Mucosa of rectum (tissue), 2 donors: ENCODE data around the gene RTP2.

Source experiments
- H3K27ac ChIP-seq, 2 donors: one replicate each; pipeline ENCODE4 v1.7.0; 2013; ENCODE audit warnings: inconsistent platforms in 2 of 2, low read depth in 2 of 2, low read length in 2 of 2
- H3K27me3 ChIP-seq, 2 donors: one replicate each; pipeline ENCODE4 v1.7.0; 2013; ENCODE audit warnings: low read length in 2 of 2; ENCODE audit not compliant: control insufficient read depth in 2 of 2, insufficient read depth in 2 of 2
- H3K36me3 ChIP-seq, 2 donors: one replicate each; pipeline ENCODE4 v1.7.0; 2013; ENCODE audit warnings: low read length in 2 of 2; ENCODE audit not compliant: control insufficient read depth in 2 of 2, insufficient read depth in 2 of 2
- H3K4me1 ChIP-seq, 2 donors: one replicate each; pipeline ENCODE4 v1.7.0; 2013; ENCODE audit warnings: low read length in 2 of 2, mild to moderate bottlenecking in 1 of 2; ENCODE audit not compliant: control insufficient read depth in 2 of 2, insufficient read depth in 2 of 2
- H3K4me3 ChIP-seq, 2 donors: one replicate each; pipeline ENCODE4 v1.7.0; 2013; ENCODE audit warnings: low read length in 2 of 2
- H3K9ac ChIP-seq, 2 donors: one replicate each; pipeline ENCODE4 v1.7.0; 2013; ENCODE audit warnings: low read length in 2 of 2, low read depth in 1 of 2, mild to moderate bottlenecking in 1 of 2
- H3K9me3 ChIP-seq, 2 donors: one replicate each; pipeline ENCODE4 v1.7.0; 2013; ENCODE audit warnings: low read length in 2 of 2; ENCODE audit not compliant: control insufficient read depth in 2 of 2
- donor health status: healthy.
- donor health status: Normal muscosa, but diverticular disease.

RTP2 gene

DNA sequence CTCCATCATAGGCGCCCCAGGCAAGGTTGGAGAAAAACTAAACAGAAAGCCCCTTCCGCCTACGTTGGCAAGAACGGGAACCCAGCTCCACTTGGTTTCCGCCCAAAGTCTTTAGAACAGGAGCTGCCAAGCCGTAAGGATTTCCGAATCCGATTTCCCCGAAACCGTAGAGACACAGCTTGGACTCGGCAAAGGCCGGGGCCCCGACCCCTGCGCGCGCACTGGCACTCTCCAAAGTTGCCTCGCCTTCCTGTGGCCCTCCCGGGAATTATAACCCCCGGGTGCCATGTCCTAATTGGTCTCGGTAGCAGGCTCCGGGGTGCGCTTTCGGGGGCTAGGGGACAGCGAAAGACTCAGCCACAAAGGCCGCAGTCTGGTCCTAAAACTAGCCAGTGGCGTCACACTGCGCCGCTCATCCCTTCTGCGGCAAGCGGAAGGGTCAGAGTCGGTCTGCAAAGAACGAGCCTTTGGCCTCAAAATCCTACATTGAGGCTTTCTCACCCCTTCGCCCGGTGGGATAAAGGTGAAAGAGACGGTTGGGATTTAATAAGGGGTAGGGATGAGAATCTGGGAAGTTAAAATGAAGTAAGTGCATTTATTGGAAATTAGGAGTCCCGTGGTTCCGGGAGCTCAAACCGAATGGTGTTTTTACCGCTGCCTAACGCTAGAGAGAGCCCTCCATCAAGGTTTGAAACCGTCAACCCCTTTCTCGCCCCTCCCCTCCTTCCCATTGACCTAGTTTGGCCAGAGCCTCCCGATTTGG is 36.2 kb upstream of the RTP2 start:
- Histone ChIP-seq H3K36me3 (no peaks in the 10 kb centered on the region), H3K9ac (peak overlapping the region; percentile 85 to 89), H3K27ac (peak overlapping the region; percentile 80 to 91), H3K27me3 (no peaks in the 10 kb centered on the region), H3K9me3 (no peaks in the 10 kb centered on the region), H3K4me3 (peak overlapping the region; percentile 80 to 82), H3K4me1 (peaks cover 31 to 38% of the 10 kb centered on the region in 2 donors)

DNA sequence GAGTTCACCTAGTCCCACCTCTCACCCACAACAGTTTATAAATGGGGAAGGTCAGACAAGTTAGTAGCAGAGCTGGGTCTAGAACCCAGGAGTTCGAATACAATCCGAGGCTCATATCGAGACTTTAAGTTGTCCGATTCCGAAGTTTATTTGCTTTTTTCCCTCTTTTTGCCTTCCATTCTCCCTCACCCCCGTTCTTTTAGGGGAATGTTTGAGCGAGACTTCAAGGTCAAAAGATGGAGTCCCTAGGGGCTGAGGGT is 35.6 kb upstream of the RTP2 start:
- Histone ChIP-seq H3K9me3 (no peaks in the 10 kb centered on the region), H3K4me3 (peak overlapping the region; percentile 80 to 82), H3K27me3 (no peaks in the 10 kb centered on the region), H3K36me3 (peaks cover 0 to 4% of the 10 kb centered on the region in 2 donors), H3K27ac (peak overlapping the region; percentile 80 to 91), H3K9ac (peak overlapping the region; percentile 85 to 89), H3K4me1 (peaks cover 31 to 38% of the 10 kb centered on the region in 2 donors)

DNA sequence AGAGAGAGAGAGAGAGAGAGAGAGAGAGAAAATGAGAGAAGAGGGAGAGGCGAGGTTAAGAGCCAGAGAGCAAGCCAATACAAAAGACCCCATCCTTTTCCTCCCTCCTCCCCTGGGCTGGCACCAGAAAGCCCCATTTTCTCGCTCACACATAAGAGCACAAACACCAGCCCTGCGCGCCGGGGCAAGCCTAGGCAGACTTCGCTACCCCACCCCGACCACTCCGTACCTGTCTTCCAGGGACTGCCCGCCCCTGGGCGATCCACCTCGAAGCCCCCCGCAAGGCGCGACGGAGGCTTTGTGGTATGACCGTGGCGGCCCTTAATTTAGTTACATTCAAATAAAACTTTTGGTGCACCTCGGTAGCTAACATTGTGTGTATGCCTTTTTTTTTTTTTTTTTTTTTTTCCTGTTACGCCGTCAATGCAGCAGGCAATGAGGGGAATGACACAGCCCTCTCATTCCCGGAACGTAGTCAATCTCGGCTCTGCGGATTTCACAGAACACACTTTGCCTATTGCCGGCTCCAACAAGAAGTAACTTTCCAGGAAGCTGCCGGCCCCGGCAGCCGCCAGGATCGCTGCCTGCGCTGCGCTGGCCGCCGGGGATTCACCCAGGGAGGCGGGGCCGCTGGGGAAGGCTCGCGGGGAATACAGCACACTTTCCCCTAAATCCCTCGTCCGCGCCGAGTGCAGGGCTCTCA is 35.2 kb upstream of the RTP2 start:
- H3K27ac ChIP-seq: peak overlapping the region; percentile 80 to 91
- H3K9ac ChIP-seq: peak overlapping the region; percentile 85 to 89
- peaks cover 26 to 33% of the 10 kb centered on the region in 2 donors for H3K4me1 ChIP-seq
- peak overlapping the region; percentile 80 to 82 for H3K4me3 ChIP-seq
- no peaks in the 10 kb centered on the region for H3K27me3 ChIP-seq
- H3K36me3 ChIP-seq: peaks cover 0 to 4% of the 10 kb centered on the region in 2 donors
- no peaks in the 10 kb centered on the region for H3K9me3 ChIP-seq

DNA sequence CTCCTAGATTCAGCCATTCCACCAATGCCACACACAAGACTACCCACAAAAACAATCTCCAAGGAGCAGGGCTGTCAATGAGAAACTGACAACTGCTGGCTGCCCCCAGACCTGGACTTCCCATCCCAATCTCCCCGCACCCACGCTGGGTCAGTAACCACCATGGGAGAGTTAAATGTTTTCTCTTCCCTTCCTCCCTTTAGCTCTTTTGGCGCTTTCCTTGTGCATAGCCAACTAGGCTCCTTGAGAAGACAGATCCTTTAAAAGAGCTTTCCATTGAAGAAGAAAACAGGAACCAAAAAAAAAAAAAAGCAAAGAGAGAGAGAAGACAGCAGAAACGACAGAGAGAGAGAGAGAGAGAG is 34.6 kb upstream of the RTP2 start:
- H3K27ac ChIP-seq: no peak overlapping the region
- H3K9ac ChIP-seq: peak overlapping the region; percentile 85 to 89
- H3K27me3 ChIP-seq: no peaks in the 10 kb centered on the region
- no peaks in the 10 kb centered on the region for H3K9me3 ChIP-seq
- peaks cover under 1 to 5% of the 10 kb centered on the region in 2 donors for H3K36me3 ChIP-seq
- H3K4me3 ChIP-seq: peak overlapping the region; percentile 80 to 82
- peaks cover 22 to 28% of the 10 kb centered on the region in 2 donors for H3K4me1 ChIP-seq

DNA sequence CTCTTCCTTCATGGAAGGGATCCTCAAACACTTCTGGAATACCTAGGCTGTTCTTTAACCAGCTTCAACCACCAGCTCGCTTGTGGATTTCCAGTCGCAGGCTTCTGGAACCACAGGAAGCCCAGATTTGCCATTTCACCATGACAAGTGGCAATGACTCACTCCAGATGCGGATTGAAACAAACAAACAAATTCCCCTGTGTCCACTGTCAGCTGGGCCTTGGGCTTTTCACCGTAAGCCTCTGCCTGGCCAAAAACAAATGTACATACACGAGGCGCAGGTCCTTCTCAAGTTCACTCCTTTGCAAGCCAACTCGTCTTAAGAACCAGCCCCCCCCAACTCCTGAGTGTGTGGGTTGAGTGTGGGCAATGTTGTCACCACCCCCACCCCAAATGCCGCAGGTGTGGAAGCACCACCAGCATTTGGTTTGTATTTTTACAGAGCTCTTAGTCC is 34.1 kb upstream of the RTP2 start:
- Histone ChIP-seq H3K9ac (no peak overlapping the region), H3K36me3 (peaks cover 6 to 10% of the 10 kb centered on the region in 2 donors), H3K27me3 (no peaks in the 10 kb centered on the region), H3K4me3 (no peak overlapping the region), H3K27ac (no peak overlapping the region), H3K9me3 (no peaks in the 10 kb centered on the region), H3K4me1 (peaks cover 17 to 23% of the 10 kb centered on the region in 2 donors)

DNA sequence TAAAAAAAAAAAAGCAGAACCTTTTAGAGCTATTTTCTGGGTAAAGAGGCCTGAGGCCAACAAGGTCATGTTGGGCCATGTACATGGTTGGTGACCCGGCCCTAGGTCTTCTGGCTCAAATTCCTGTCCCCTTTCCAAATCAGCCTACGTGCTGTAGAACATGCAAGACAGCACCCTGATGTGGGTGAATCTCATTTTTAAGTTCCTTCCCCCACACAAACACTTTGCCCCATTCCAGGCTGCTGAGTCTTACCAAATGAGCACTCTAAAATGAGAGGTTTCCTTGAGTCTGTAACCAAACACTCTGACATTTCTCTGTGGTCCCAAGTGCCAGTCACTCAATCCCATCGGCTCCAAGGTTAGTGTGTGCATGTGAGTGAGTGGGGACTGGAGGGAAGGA is 33.5 kb upstream of the RTP2 start:
- H3K4me3 ChIP-seq: no peak overlapping the region
- peaks cover 15 to 17% of the 10 kb centered on the region in 2 donors for H3K4me1 ChIP-seq

DNA sequence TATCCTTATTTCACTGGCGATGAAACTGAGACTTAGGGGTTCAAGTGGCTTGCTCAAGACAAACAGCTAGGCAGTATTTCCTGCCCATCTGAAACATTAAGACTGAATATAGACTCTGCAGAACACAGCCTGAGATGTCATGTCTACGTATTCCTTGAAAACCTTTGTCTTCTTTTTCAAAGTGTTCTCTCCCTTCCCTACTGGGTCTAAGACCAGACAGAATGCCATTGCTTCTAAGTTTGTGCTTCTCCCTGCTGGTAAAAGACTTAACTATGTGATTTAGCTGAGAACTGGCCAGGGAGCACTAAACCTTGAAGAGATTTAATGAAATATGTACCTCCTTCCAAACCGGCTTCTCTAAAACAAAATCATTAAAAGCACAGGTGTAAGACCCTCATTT is 33.0 kb upstream of the RTP2 start:
- H3K27ac ChIP-seq: no peak overlapping the region
- no peaks in the 10 kb centered on the region for H3K27me3 ChIP-seq
- peaks cover 8 to 18% of the 10 kb centered on the region in 2 donors for H3K36me3 ChIP-seq
- H3K4me1 ChIP-seq: peaks cover 11 to 13% of the 10 kb centered on the region in 2 donors
- H3K9ac ChIP-seq: no peak overlapping the region
- H3K9me3 ChIP-seq: no peaks in the 10 kb centered on the region
- no peak overlapping the region for H3K4me3 ChIP-seq

More for the DNA sequence above, 33.5 kb upstream of the RTP2 start:
- no peaks in the 10 kb centered on the region for H3K9me3 ChIP-seq
- H3K27ac ChIP-seq: no peak overlapping the region
- H3K36me3 ChIP-seq: peaks cover 8 to 15% of the 10 kb centered on the region in 2 donors
- no peaks in the 10 kb centered on the region for H3K27me3 ChIP-seq
- no peak overlapping the region for H3K9ac ChIP-seq

DNA sequence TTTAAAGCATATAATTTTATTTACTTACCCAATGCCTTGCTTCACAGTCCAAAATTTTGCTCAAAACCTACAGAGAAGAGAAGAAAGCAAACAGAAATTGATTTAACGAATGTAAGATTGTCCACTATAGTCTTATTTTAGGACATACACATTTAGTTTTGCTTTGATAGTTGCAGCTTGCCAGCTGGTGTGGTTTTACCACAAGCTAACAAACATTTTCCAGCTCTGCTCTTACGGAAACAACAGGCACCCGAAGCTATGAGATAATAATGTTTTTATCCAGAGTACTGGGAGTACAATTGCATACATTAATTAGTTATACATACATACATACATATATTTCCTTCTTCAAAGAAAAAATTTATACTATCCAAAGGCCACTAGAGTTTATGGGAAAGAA is 32.5 kb upstream of the RTP2 start:
- H3K9ac ChIP-seq: no peak overlapping the region
- no peaks in the 10 kb centered on the region for H3K27me3 ChIP-seq
- H3K4me3 ChIP-seq: no peak overlapping the region
- peaks cover 5 to 9% of the 10 kb centered on the region in 2 donors for H3K4me1 ChIP-seq
- H3K36me3 ChIP-seq: peaks cover 8 to 19% of the 10 kb centered on the region in 2 donors
- no peak overlapping the region for H3K27ac ChIP-seq
- H3K9me3 ChIP-seq: no peaks in the 10 kb centered on the region

DNA sequence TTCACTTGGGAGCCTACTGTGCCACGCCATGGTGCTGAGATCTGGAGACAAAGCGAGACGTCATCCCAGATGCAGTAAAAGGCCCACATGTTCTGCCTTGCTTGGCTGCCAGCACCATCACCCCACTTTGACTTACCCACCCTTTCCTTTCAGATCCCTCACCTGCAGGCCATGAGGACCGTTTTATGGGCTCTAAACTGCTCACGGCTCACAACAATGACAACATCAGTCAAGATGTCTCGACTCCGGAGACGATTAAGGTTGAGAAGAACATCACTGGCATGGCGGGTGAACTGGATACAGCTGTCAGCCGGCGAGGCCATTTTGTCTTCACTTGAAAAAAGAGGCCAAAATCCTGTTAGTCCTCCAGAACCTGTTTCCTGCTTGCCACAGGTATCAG is 31.0 kb upstream of the RTP2 start:
- peaks cover 3 to 9% of the 10 kb centered on the region in 2 donors for H3K4me1 ChIP-seq
- no peaks in the 10 kb centered on the region for H3K9me3 ChIP-seq
- no peak overlapping the region for H3K27ac ChIP-seq
- H3K9ac ChIP-seq: no peak overlapping the region
- no peak overlapping the region for H3K4me3 ChIP-seq
- H3K27me3 ChIP-seq: no peaks in the 10 kb centered on the region
- peaks cover 16 to 33% of the 10 kb centered on the region in 2 donors for H3K36me3 ChIP-seq

DNA sequence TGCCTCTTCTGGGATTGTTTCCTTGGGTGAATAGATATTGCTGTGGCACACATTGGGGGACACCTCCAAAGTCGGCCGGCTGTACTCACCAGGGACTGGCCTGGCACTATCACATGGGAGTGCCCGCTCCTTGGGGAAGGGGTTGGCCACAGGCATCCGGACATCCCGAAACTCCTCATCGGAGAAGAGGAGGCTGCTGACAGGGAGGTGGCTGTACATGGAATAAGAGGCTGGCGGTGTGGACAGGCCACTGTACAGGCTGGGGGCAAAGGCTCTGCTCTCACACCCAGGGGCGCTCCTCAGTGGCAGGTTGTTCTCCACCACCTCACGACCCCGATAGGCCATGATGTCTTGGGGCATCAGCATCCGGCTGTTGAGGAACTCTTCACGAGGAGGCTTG is 27.2 kb upstream of the RTP2 start:
- Histone ChIP-seq H3K36me3 (peaks cover 34 to 59% of the 10 kb centered on the region in 2 donors), H3K4me1 (no peaks in the 10 kb centered on the region), H3K4me3 (no peak overlapping the region), H3K27me3 (no peaks in the 10 kb centered on the region), H3K27ac (no peak overlapping the region), H3K9me3 (no peaks in the 10 kb centered on the region), H3K9ac (no peak overlapping the region)
